T-cell (primary cell): ENCODE measurements around the gene TMEM179. TPM values are rescaled to one million over a fixed set of nuclear protein-coding genes. Genes with fewer than 3 reads are reported as not detected.

Experiments used
- ATAC-seq, 4 experiments: fragments of 200-7000 bp in 3 of 4; fragments of 150-1000 bp in 1 of 4; cut with Tn5 transposase; replicated peaks in 1 of 4; 1 replicate in 3 of 4; 2 replicates in 1 of 4; pipeline ENCODE4 v1.10.0; 2021; ENCODE audit warnings: moderate library complexity in 3 of 4, mild to moderate bottlenecking in 2 of 4, moderate number of reproducible peaks in 1 of 4
- CTCF ChIA-PET, 2 donors: fragments of 300-600 bp; sonication (Branson Sonifier 250); formaldehyde crosslinking; loops; one replicate each; lab custom pipeline; 2022; ENCODE audit warnings: antibody characterized with exemption in 2 of 2; lab: Charles Lee
- POLR2A ChIA-PET, 2 donors: fragments of 300-600 bp; sonication (Branson Sonifier 250); formaldehyde crosslinking; loops; one replicate each; lab custom pipeline; 2022; ENCODE audit warnings: antibody characterized with exemption in 2 of 2; lab: Charles Lee
- DNase-seq, 35 experiments: peaks; one replicate each; pipeline versions ENCODE4 v3.0.0 to v3.0.0-alpha.2; 2013 to 2023
- H3K27ac ChIP-seq: one replicate; pipeline ENCODE4 v1.5.1; 2013; ENCODE audit warnings: low read length
- H3K27me3 ChIP-seq, 2 experiments: replicated peaks in 1 of 2; 1 replicate in 1 of 2; 2 replicates in 1 of 2; pipeline versions ENCODE4 v1.6.1 to v1.7.0; 2013; ENCODE audit warnings: low read length in 1 of 2, mixed read lengths in 1 of 2; ENCODE audit not compliant: control insufficient read depth in 2 of 2, insufficient read depth in 2 of 2; ENCODE audit errors: extremely low read depth in 1 of 2
- H3K36me3 ChIP-seq, 2 donors: 1 replicate in 1 of 2; 2 replicates in 1 of 2; pipeline versions ENCODE4 v1.6.1 to v1.7.0; 2013; ENCODE audit warnings: low read length in 1 of 2; ENCODE audit not compliant: control insufficient read depth in 2 of 2, insufficient read depth in 1 of 2; ENCODE audit errors: extremely low read depth in 1 of 2
- H3K4me1 ChIP-seq, 2 experiments: 1 replicate in 1 of 2; 2 replicates in 1 of 2; pipeline versions ENCODE4 v1.6.1 to v1.7.0; 2013; ENCODE audit warnings: low read length in 2 of 2, mixed read lengths in 1 of 2; ENCODE audit not compliant: insufficient read depth in 2 of 2, control insufficient read depth in 1 of 2; ENCODE audit errors: extremely low read depth in 1 of 2
- H3K4me3 ChIP-seq, 2 donors: 1 replicate in 1 of 2; 2 replicates in 1 of 2; pipeline versions ENCODE4 v1.5.1 to v1.7.0; 2013; ENCODE audit warnings: mild to moderate bottlenecking in 2 of 2, low read length in 1 of 2, moderate library complexity in 1 of 2; ENCODE audit not compliant: control insufficient read depth in 1 of 2; ENCODE audit errors: extremely low read depth in 1 of 2
- H3K9me3 ChIP-seq: 2 replicates; pipeline ENCODE4 v1.7.0; 2013
- H3K27ac Mint-ChIP-seq, 2 donors: one replicate each; pipeline ENCODE4 v1.8.0; 2020 to 2021; ENCODE audit warnings: mild to moderate bottlenecking in 2 of 2, mixed read lengths in 2 of 2
- H3K27me3 Mint-ChIP-seq, 2 donors: one replicate each; pipeline ENCODE4 v1.8.0; 2021 to 2022; ENCODE audit warnings: mixed read lengths in 2 of 2
- H3K36me3 Mint-ChIP-seq: one replicate; pipeline ENCODE4 v1.8.0; 2021; ENCODE audit warnings: mixed read lengths
- H3K4me1 Mint-ChIP-seq, 3 donors: one replicate each; pipeline ENCODE4 v1.8.0; 2020 to 2022; ENCODE audit warnings: mixed read lengths in 3 of 3, mild to moderate bottlenecking in 1 of 3
- H3K4me3 Mint-ChIP-seq, 3 donors: one replicate each; pipeline ENCODE4 v1.8.0; 2020 to 2022; ENCODE audit warnings: mild to moderate bottlenecking in 3 of 3, mixed read lengths in 3 of 3, moderate library complexity in 3 of 3
- H3K9me3 Mint-ChIP-seq, 3 donors: one replicate each; pipeline ENCODE4 v1.8.0; 2020 to 2022; ENCODE audit warnings: mixed read lengths in 3 of 3
- WGBS: methylation state at CpG from one replicate; pipeline ENCODE4 v1.1.5; 2013; ENCODE audit warnings: missing lambda C conversion rate; ENCODE audit not compliant: insufficient coverage; 5-methylcytosine and 5-hydroxymethylcytosine counted together
- total RNA-seq, 35 experiments: library from RNA in 6 of 35; stranded (reverse) in 6 of 35; fragments of 120-200 nt in 1 of 35; gene quantifications; one replicate each; pipeline versions ENCODE4 v1.2.1 to v1.2.4 and lab custom pipeline; 2013 to 2026

TMEM179 gene
- total RNA-seq, 5 donors from 2014 or later (not counting 1 experiment from before 2014, with no cell fraction given): not detected

DNA sequence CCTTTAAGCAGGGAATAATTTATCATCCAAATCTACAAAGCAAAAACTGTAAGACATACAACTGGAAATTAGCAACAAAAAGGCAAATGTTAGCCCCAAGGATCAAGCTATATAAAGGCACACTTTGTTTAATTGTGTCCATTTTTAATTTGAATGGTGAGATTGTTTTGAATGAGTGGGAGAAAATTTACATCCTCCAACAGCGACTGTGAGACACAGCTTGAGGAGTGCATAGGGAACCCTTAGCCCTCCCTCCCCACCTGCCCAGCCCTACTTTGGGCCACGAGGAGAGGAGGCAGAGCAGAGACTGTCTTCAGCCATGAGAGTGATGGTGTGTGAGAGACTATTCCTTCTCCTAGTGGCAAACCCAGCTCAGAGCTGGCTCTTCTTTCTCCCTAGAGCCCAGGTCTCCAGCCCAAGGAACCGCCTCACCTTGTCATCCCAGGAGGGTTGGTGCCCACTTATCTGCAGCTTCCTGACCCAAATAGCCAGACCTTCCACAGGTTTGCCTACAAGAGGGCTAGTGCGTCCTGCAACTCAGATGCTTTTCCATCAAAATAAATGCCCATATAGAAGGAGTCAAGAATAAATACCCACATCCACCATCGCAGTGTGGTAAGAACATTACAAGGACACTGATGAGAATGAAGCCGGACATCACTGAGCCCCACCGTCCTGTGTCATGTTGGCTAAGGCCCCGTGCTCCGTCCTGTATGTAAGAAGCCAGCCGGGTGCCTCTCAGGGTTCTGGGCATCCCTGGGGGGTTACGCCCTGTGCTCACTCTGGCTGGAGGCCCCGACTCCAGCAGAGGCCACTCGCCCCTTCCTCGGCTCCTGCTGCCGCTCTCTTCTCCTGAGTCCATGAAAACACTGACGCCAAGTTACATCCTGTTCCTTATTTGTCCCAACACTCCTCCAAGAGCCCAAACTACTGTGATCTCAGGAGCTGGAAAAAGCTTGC lies 61.4 kb downstream of the TMEM179 start:
- DNase-seq: no peak
- Mint-ChIP-seq H3K4me1 (no peaks in the 10 kb centered on the region), H3K4me3 (no peak overlapping the region), H3K27ac (no peak overlapping the region), H3K27me3 (peaks cover 28 to 47% of the 10 kb centered on the region in 2 donors), H3K36me3 (no peaks in the 10 kb centered on the region), H3K9me3 (no peaks in the 10 kb centered on the region)
- Histone ChIP-seq H3K4me1 (no peaks in the 10 kb centered on the region), H3K36me3 (no peaks in the 10 kb centered on the region), H3K4me3 (no peak overlapping the region), H3K27me3 (peaks cover 2 to 40% of the 10 kb centered on the region in 2 experiments), H3K9me3 (no peaks in the 10 kb centered on the region), H3K27ac (no peak overlapping the region)
- ATAC-seq: no peak
- CTCF ChIA-PET: no interaction called here
- WGBS: 83% methylated on average over 11 of the region's 16 CpGs
- POLR2A ChIA-PET: no interaction called here

- Mint-ChIP-seq H3K27me3 (peaks cover 25 to 38% of the 10 kb centered on the region in 2 donors), H3K36me3 (no peaks in the 10 kb centered on the region), H3K27ac (no peak overlapping the region), H3K4me1 (peaks cover 0 to 2% (median 2%) of the 10 kb centered on the region in 3 donors), H3K9me3 (no peaks in the 10 kb centered on the region), H3K4me3 (no peak overlapping the region)
- no peaks in the 10 kb centered on the region for H3K9me3 ChIP-seq
- ChIA-PET POLR2A (no interaction called here), CTCF (no interaction called here)
- H3K4me1 ChIP-seq: no peaks in the 10 kb centered on the region
- 83% methylated on average over 2 of the region's 11 CpGs for WGBS
- H3K4me3 ChIP-seq: no peak overlapping the region
- H3K27me3 ChIP-seq: peaks cover 2 to 30% of the 10 kb centered on the region in 2 experiments
- H3K27ac ChIP-seq: no peak overlapping the region
- H3K36me3 ChIP-seq: no peaks in the 10 kb centered on the region
- DNase-seq: no peak
- ATAC-seq: no peak
Measured at GRCh38 chr14:104541905-104542465, 62.6 kb downstream of the TMEM179 start.

Other genes with a start within 250 kb of the TMEM179 start
- gene C14orf180, start 25.0 kb downstream of the TMEM179 start, total RNA-seq: not detected
- 100 to 1,000 TPM in 2 of 5 donors, 10 to 100 TPM in 3; 72.7 to 128 (median 83.7) TPM for gene INF2, start 84.8 kb upstream of the TMEM179 start, total RNA-seq
- gene ADSS1, start 119.5 kb upstream of the TMEM179 start, total RNA-seq: 1 to 10 TPM; 2.4 to 5.7 (median 3.5) TPM
- 10 to 100 TPM; 62.3 to 93.5 (median 79.5) TPM for gene SIVA1, start 148.4 kb upstream of the TMEM179 start, total RNA-seq
- 100 to 1,000 TPM in 2 of 5 donors, 10 to 100 TPM in 3; 68.4 to 113 (median 99.7) TPM for gene AKT1, start 191.0 kb upstream of the TMEM179 start, total RNA-seq
- gene ZBTB42, start 196.3 kb upstream of the TMEM179 start, total RNA-seq: 10 to 100 TPM in 1 of 5 donors, 1 to 10 TPM in 4; 3.5 to 10.5 (median 9.4) TPM